Right hindlimb (tissue), 1 donor: ENCODE data around the gene COL5A2.

Experiments used
- DNase-seq: peaks from one replicate; pipeline ENCODE4 v3.0.0-alpha.2; 2018

The COL5A2 gene

GRCh38 chr2:189046320-189046719, 133.2 kb downstream of the COL5A2 start:
- no peak for DNase-seq

- no peak for DNase-seq
Measured at GRCh38 chr2:189045836-189046235, 133.7 kb downstream of the COL5A2 start.

GRCh38 chr2:189037518-189037917, 142.0 kb downstream of the COL5A2 start:
- no peak for DNase-seq

GRCh38 chr2:189024901-189025618, 154.5 kb downstream of the COL5A2 start:
- DNase-seq, result no peak

- DNase-seq, result no peak
Measured at GRCh38 chr2:189022492-189022891, 157.1 kb downstream of the COL5A2 start.

GRCh38 chr2:189022053-189022481, 157.5 kb downstream of the COL5A2 start:
- peak; percentile 62 for DNase-seq

GRCh38 chr2:189020179-189020578, 159.4 kb downstream of the COL5A2 start:
- DNase-seq, result no peak

GRCh38 chr2:189018631-189019030, 160.9 kb downstream of the COL5A2 start:
- DNase-seq, result no peak

- DNase-seq, result no peak
Measured at GRCh38 chr2:189016311-189016861, 163.2 kb downstream of the COL5A2 start.

- no peak for DNase-seq
Measured at GRCh38 chr2:189015359-189015758, 164.2 kb downstream of the COL5A2 start.

GRCh38 chr2:189014449-189015138, 165.0 kb downstream of the COL5A2 start:
- no peak for DNase-seq

GRCh38 chr2:189013671-189014448, 165.7 kb downstream of the COL5A2 start:
- DNase-seq, result no peak

GRCh38 chr2:189013031-189013430, 166.5 kb downstream of the COL5A2 start:
- DNase-seq, result no peak

GRCh38 chr2:189012351-189012750, 167.2 kb downstream of the COL5A2 start:
- no peak for DNase-seq

- no peak for DNase-seq
Measured at GRCh38 chr2:189010536-189010935, 169.0 kb downstream of the COL5A2 start.

- no peak for DNase-seq
Measured at GRCh38 chr2:189008555-189009262, 170.9 kb downstream of the COL5A2 start.

- DNase-seq, result no peak
Measured at GRCh38 chr2:189002079-189002478, 177.5 kb downstream of the COL5A2 start.

- no peak for DNase-seq
Measured at GRCh38 chr2:189000221-189000620, 179.3 kb downstream of the COL5A2 start.

GRCh38 chr2:188997263-188997662, 182.3 kb downstream of the COL5A2 start:
- no peak for DNase-seq

GRCh38 chr2:188993247-188993646, 186.3 kb downstream of the COL5A2 start:
- no peak for DNase-seq

- DNase-seq, result no peak
Measured at GRCh38 chr2:188986839-188987238, 192.7 kb downstream of the COL5A2 start.

GRCh38 chr2:188984680-188985079, 194.9 kb downstream of the COL5A2 start:
- DNase-seq, result peak; percentile 67

- DNase-seq, result no peak
Measured at GRCh38 chr2:188984065-188984491, 195.5 kb downstream of the COL5A2 start.
